Stimulated activated CD8-positive, alpha-beta memory T cell treated with anti-CD3 and anti-CD28 coated beads, Interleukin-15, amount 100 ng/mL, for 4 hours (primary cell): Measurements from ENCODE around the gene TTLL11.
"Not testable (repeated sequence)": the region's sequence is repeated elsewhere in the genome, so short reads cannot be mapped to it uniquely, and the experiment has no call there.

Experiments
- DNase-seq, 2 donors: peaks; one replicate each; pipeline ENCODE4 v3.0.0-alpha.2; 2020; ENCODE audit warnings: low read depth in 2 of 2

The TTLL11 gene

GRCh38 chr9:121906074-121906870, 186.8 kb downstream of the TTLL11 start:
- DNase-seq, result no peak

GRCh38 chr9:121902461-121903135, 190.5 kb downstream of the TTLL11 start:
- DNase-seq, result no peak

GRCh38 chr9:121901616-121902015, 191.5 kb downstream of the TTLL11 start:
- no peak for DNase-seq

- DNase-seq, result no peak
Observed at GRCh38 chr9:121900163-121900562, 192.9 kb downstream of the TTLL11 start.

- DNase-seq, result no peak
Observed at GRCh38 chr9:121898856-121899255, 194.3 kb downstream of the TTLL11 start.

- no peak for DNase-seq
Observed at GRCh38 chr9:121897140-121897539, 196.0 kb downstream of the TTLL11 start.

GRCh38 chr9:121896545-121896943, 196.6 kb downstream of the TTLL11 start:
- DNase-seq, result no peak

GRCh38 chr9:121895818-121896544, 197.1 kb downstream of the TTLL11 start:
- DNase-seq, result no peak

GRCh38 chr9:121895358-121895757, 197.8 kb downstream of the TTLL11 start:
- no peak for DNase-seq

- not testable (repeated sequence) for DNase-seq
Observed at GRCh38 chr9:121894380-121894779, 198.7 kb downstream of the TTLL11 start.

GRCh38 chr9:121893786-121894185, 199.3 kb downstream of the TTLL11 start:
- DNase-seq, result no peak

GRCh38 chr9:121892706-121893105, 200.4 kb downstream of the TTLL11 start:
- no peak for DNase-seq

GRCh38 chr9:121890746-121891145, 202.4 kb downstream of the TTLL11 start:
- DNase-seq, result no peak

GRCh38 chr9:121889990-121890563, 203.0 kb downstream of the TTLL11 start:
- DNase-seq, result no peak

- DNase-seq, result no peak
Observed at GRCh38 chr9:121888438-121888775, 204.7 kb downstream of the TTLL11 start.

GRCh38 chr9:121887553-121888437, 205.3 kb downstream of the TTLL11 start:
- DNase-seq, result no peak

GRCh38 chr9:121886759-121887485, 206.2 kb downstream of the TTLL11 start:
- no peak for DNase-seq

GRCh38 chr9:121885345-121885901, 207.7 kb downstream of the TTLL11 start:
- no peak for DNase-seq

- no peak for DNase-seq
Observed at GRCh38 chr9:121884057-121884541, 209.0 kb downstream of the TTLL11 start.
